Thoracic aorta (tissue), 2 donors: Measurements from ENCODE around the gene PRDM15. TPM values are rescaled to one million over a fixed set of nuclear protein-coding genes. Genes with fewer than 3 reads are reported as not detected.

Source experiments
- ATAC-seq: fragments of 150-250 bp; one replicate; pipeline ENCODE4 v1.8.0; 2017; ENCODE audit warnings: low read depth; ENCODE audit not compliant: insufficient number of reproducible peaks, low FRiP score
- DNase-seq: peaks from one replicate; pipeline ENCODE4 v3.0.0-alpha.2; 2020; ENCODE audit warnings: low spot score
- H3K27ac ChIP-seq, 2 donors: fragments of 200-600 bp; sonication (generic); 1 replicate in 1 of 2; 2 replicates in 1 of 2; pipeline ENCODE4 v1.5.1; 2016; ENCODE audit warnings: mild to moderate bottlenecking in 2 of 2, moderate library complexity in 2 of 2
- H3K27me3 ChIP-seq: fragments of 200-600 bp; sonication (generic); replicated peaks from 2 replicates; pipeline ENCODE4 v1.6.0; 2016; ENCODE audit warnings: mild to moderate bottlenecking; ENCODE audit not compliant: insufficient read depth
- H3K36me3 ChIP-seq: fragments of 200-600 bp; sonication (generic); one replicate; pipeline ENCODE4 v1.5.1; 2016
- H3K4me1 ChIP-seq, 2 donors: fragments of 200-600 bp; sonication (generic); 1 replicate in 1 of 2; 2 replicates in 1 of 2; pipeline versions ENCODE4 v1.5.1 to v1.6.0; 2016; ENCODE audit warnings: low read depth in 2 of 2, mild to moderate bottlenecking in 1 of 2; ENCODE audit not compliant: control insufficient read depth in 1 of 2
- H3K4me3 ChIP-seq: fragments of 200-600 bp; sonication (generic); 2 replicates; pipeline ENCODE4 v1.5.1; 2016; ENCODE audit warnings: mild to moderate bottlenecking
- H3K9me3 ChIP-seq: fragments of 200-600 bp; sonication (generic); 2 replicates; pipeline ENCODE4 v1.5.1; 2016
- CTCF ChIP-seq: fragments of 200-600 bp; sonication (generic); IDR thresholded peaks from one replicate; pipeline ENCODE4 v1.5.1; 2019; ENCODE audit warnings: antibody characterized with exemption
- total RNA-seq, 2 donors: library from RNA; depleted of rRNA; stranded (reverse); fragments of >200 nt; gene quantifications; one replicate each; pipeline versions ENCODE4 v1.1.0 to v1.2.3, GENCODE V29; 2016

PRDM15 gene
- total RNA-seq = 10 to 100 TPM in 1 of 2 donors, 1 to 10 TPM in 1; 9.0 to 14.9 TPM

GRCh38 chr21:41879190-41879998 is at the start of gene PRDM15:
Gene PRDM15 (minus strand): TSS chr21:41879344. CDS start chr21:41860363, 18,981 bp downstream.
- ATAC-seq (peak; percentile 68), DNase-seq (peak; percentile 24)
- Histone ChIP-seq H3K4me3 (peak within 1 kb of the TSS; percentile 99), H3K27ac (peak within 1 kb of the TSS; percentile 65 to 71), H3K27me3 (no peaks in the 10 kb centered on the region), H3K9me3 (no peaks in the 10 kb centered on the region), H3K4me1 (peaks cover 3 to 13% of the 10 kb centered on the region in 2 donors), H3K36me3 (no peaks in the 10 kb centered on the region)
- no peak for TF ChIP-seq CTCF

GRCh38 chr21:41928621-41929220 is 49.6 kb upstream of the PRDM15 start:
- peak overlapping the region in 1 of 2 donors; percentile 89 for H3K27ac ChIP-seq
- ATAC-seq = no peak
- no peaks in the 10 kb centered on the region for H3K36me3 ChIP-seq
- TF ChIP-seq CTCF = no peak
- no peak for DNase-seq
- H3K9me3 ChIP-seq = no peaks in the 10 kb centered on the region
- H3K4me1 ChIP-seq = peaks cover 36 to 59% of the 10 kb centered on the region in 2 donors
- no peaks in the 10 kb centered on the region for H3K27me3 ChIP-seq
- no peak overlapping the region for H3K4me3 ChIP-seq

- H3K4me1 ChIP-seq = peaks cover 36 to 56% of the 10 kb centered on the region in 2 donors
- ATAC-seq (no peak), DNase-seq (no peak)
- no peak overlapping the region for H3K4me3 ChIP-seq
- no peaks in the 10 kb centered on the region for H3K36me3 ChIP-seq
- no peaks in the 10 kb centered on the region for H3K9me3 ChIP-seq
- peak overlapping the region; percentile 89 to 97 for H3K27ac ChIP-seq
- no peaks in the 10 kb centered on the region for H3K27me3 ChIP-seq
- no peak for TF ChIP-seq CTCF
Measured at GRCh38 chr21:41927727-41928409, 48.7 kb upstream of the PRDM15 start.

GRCh38 chr21:41926807-41927171 is 47.6 kb upstream of the PRDM15 start:
- DNase-seq = no peak
- Histone ChIP-seq H3K36me3 (no peaks in the 10 kb centered on the region), H3K27me3 (no peaks in the 10 kb centered on the region), H3K4me3 (peak overlapping the region; percentile 64), H3K9me3 (no peaks in the 10 kb centered on the region), H3K4me1 (peaks cover 32 to 64% of the 10 kb centered on the region in 2 donors), H3K27ac (peak overlapping the region; percentile 89 to 97)
- ATAC-seq = no peak
- TF ChIP-seq CTCF = no peak
